IMR-90 (cell line): ENCODE data around the gene CABP4. TPM values are rescaled to one million over a fixed set of nuclear protein-coding genes. Genes with fewer than 3 reads are reported as not detected.

Experiments used
- ATAC-seq: fragments of 200-7000 bp; cut with Tn5 transposase; 2 replicates; pipeline ENCODE4 v1.9.1; 2020; ENCODE audit warnings: low read depth, mild to moderate bottlenecking, moderate library complexity
- BruUV-seq: library from RNA; stranded (reverse); fragments of 400-500 nt; replicated peaks from 2 replicates; lab custom pipeline; 2021; lab: Mats Ljungman, UMichigan
- CTCF ChIA-PET: fragments of 300-600 bp; formaldehyde crosslinking; extraction: SDS; loops from one replicate; lab custom pipeline; 2021; ENCODE audit warnings: antibody characterized with exemption; lab: Yijun Ruan, JAX
- POLR2A ChIA-PET: fragments of 300-600 bp; sonication (Branson Sonifier 250); formaldehyde crosslinking; loops from one replicate; lab custom pipeline; 2022; ENCODE audit warnings: antibody characterized with exemption; ENCODE audit not compliant: unreplicated experiment; lab: Charles Lee
- DNase-seq: peaks from one replicate; pipeline ENCODE4 v3.0.0; 2013
- H2AFZ ChIP-seq: replicated peaks from 2 replicates; pipeline ENCODE3; 2013; ENCODE audit warnings: low read length, mild to moderate bottlenecking; ENCODE audit not compliant: poor library complexity
- H2AK5ac ChIP-seq: 2 replicates; pipeline ENCODE4 v1.6.1; 2013; ENCODE audit warnings: low read depth, low read length, inconsistent platforms
- H2AK9ac ChIP-seq: replicated peaks from 2 replicates; pipeline ENCODE3; 2013; ENCODE audit warnings: mild to moderate bottlenecking, low read depth, low read length, moderate library complexity; ENCODE audit not compliant: poor library complexity
- H2BK120ac ChIP-seq: 2 replicates; pipeline ENCODE4 v1.6.1; 2013; ENCODE audit warnings: low read depth, low read length, inconsistent platforms
- H2BK15ac ChIP-seq: 3 replicates; pipeline ENCODE4 v1.6.1; 2013; ENCODE audit warnings: low read depth, low read length, inconsistent platforms
- H2BK20ac ChIP-seq: 2 replicates; pipeline ENCODE4 v1.6.1; 2013; ENCODE audit warnings: low read depth, mild to moderate bottlenecking, inconsistent platforms, low read length, moderate library complexity
- H2BK5ac ChIP-seq: 2 replicates; pipeline ENCODE4 v1.6.1; 2013; ENCODE audit warnings: mild to moderate bottlenecking, low read depth, low read length, inconsistent platforms; ENCODE audit not compliant: poor library complexity, severe bottlenecking
- H3K14ac ChIP-seq: replicated peaks from 2 replicates; pipeline ENCODE4 v1.6.1; 2013; ENCODE audit warnings: low read depth, low read length, inconsistent platforms
- H3K18ac ChIP-seq: 2 replicates; pipeline ENCODE4 v1.6.1; 2013; ENCODE audit warnings: low read depth, low read length, control low read depth
- H3K23ac ChIP-seq: 2 replicates; pipeline ENCODE4 v1.6.1; 2013; ENCODE audit warnings: low read depth, low read length, inconsistent platforms
- H3K27ac ChIP-seq: 2 replicates; pipeline ENCODE4 v1.5.1; 2013; ENCODE audit warnings: mild to moderate bottlenecking, control low read depth, low read length; ENCODE audit not compliant: insufficient read depth
- H3K27me3 ChIP-seq: 2 replicates; pipeline ENCODE4 v1.6.1; 2013; ENCODE audit warnings: low read length; ENCODE audit not compliant: control insufficient read depth, insufficient read depth
- H3K36me3 ChIP-seq: 2 replicates; pipeline ENCODE4 v1.6.1; 2013; ENCODE audit warnings: low read length, mixed read lengths; ENCODE audit not compliant: control insufficient read depth, insufficient read depth
- H3K4ac ChIP-seq: 2 replicates; pipeline ENCODE4 v1.6.1; 2013; ENCODE audit warnings: low read depth, low read length, inconsistent platforms
- H3K4me1 ChIP-seq: 2 replicates; pipeline ENCODE4 v1.6.1; 2013; ENCODE audit warnings: low read length, mixed read lengths; ENCODE audit not compliant: control insufficient read depth, insufficient read depth
- H3K4me2 ChIP-seq: 2 replicates; pipeline ENCODE4 v1.6.1; 2013; ENCODE audit warnings: low read depth, mild to moderate bottlenecking, control low read depth, low read length, moderate library complexity
- H3K4me3 ChIP-seq: 2 replicates; pipeline ENCODE4 v1.5.1; 2013; ENCODE audit warnings: low read depth, mild to moderate bottlenecking, control low read depth, low read length, moderate library complexity; ENCODE audit not compliant: insufficient read depth
- H3K56ac ChIP-seq: 2 replicates; pipeline ENCODE4 v1.6.1; 2013; ENCODE audit warnings: low read length, inconsistent platforms; ENCODE audit not compliant: insufficient read depth; ENCODE audit errors: extremely low read depth
- H3K79me1 ChIP-seq, 2 experiments: 2 replicates each; pipeline ENCODE4 v1.6.1; 2013; ENCODE audit warnings: low read length in 2 of 2, inconsistent platforms in 1 of 2, low read depth in 1 of 2
- H3K9ac ChIP-seq: 2 replicates; pipeline ENCODE4 v1.6.1; 2013; ENCODE audit warnings: low read depth, low read length, control low read depth
- H3K9me1 ChIP-seq: 2 replicates; pipeline ENCODE4 v1.6.1; 2013; ENCODE audit warnings: low read length, inconsistent platforms; ENCODE audit not compliant: insufficient read depth
- H3K9me3 ChIP-seq: 2 replicates; pipeline ENCODE4 v1.6.1; 2013; ENCODE audit warnings: low read length; ENCODE audit not compliant: control insufficient read depth, insufficient read depth
- H4K20me1 ChIP-seq: 2 replicates; pipeline ENCODE4 v1.6.1; 2013; ENCODE audit warnings: low read length, inconsistent platforms; ENCODE audit not compliant: insufficient read depth
- H4K5ac ChIP-seq: 2 replicates; pipeline ENCODE4 v1.6.1; 2013; ENCODE audit warnings: mild to moderate bottlenecking, low read depth, low read length, control low read depth
- H4K8ac ChIP-seq, 2 experiments: 2 replicates each; pipeline ENCODE4 v1.6.1; 2013; ENCODE audit warnings: low read depth in 2 of 2, low read length in 2 of 2, control low read depth in 1 of 2, inconsistent platforms in 1 of 2
- H4K91ac ChIP-seq: 2 replicates; pipeline ENCODE4 v1.6.1; 2013; ENCODE audit warnings: low read depth, low read length, inconsistent platforms; ENCODE audit not compliant: insufficient read depth
- WGBS, 2 experiments: methylation state at CpG; one replicate each; pipeline versions ENCODE4 v1.1.5 to v1.1.7; 2013; ENCODE audit warnings: missing lambda C conversion rate in 2 of 2; ENCODE audit not compliant: insufficient read length in 1 of 2; ENCODE audit errors: extremely low coverage in 2 of 2; 5-methylcytosine and 5-hydroxymethylcytosine counted together
- dilution Hi-C: fragments of 300-500 bp; cut with HindIII; formaldehyde crosslinking; loops from one replicate; pipeline ENCODE4 v1.14.3; 2018; ENCODE audit warnings: low sequenced_read_pairs; ENCODE audit not compliant: unreplicated experiment
- in situ Hi-C: fragments of 300-500 bp; cut with MboI; formaldehyde crosslinking; loops from 3 replicates; pipeline ENCODE4 v1.14.3; 2019; ENCODE audit warnings: low sequenced_read_pairs, inconsistent platforms, mixed read lengths
- intact Hi-C: fragments of 100-400 bp; cut with micrococcal nuclease; formaldehyde crosslinking; loops from 2 replicates; pipeline ENCODE4 v1.10.0; 2022
- polyA plus RNA-seq, 3 experiments: library from polyadenylated mRNA; depleted of rRNA; stranded (reverse); fragments of >200 nt; gene quantifications; 2 replicates each; pipeline ENCODE4 v1.2.3, GENCODE V29; 2012; ENCODE audit warnings: low replicate concordance in 1 of 3
- total RNA-seq: library from RNA; depleted of rRNA; stranded (reverse); fragments of >200 nt; gene quantifications from 2 replicates; pipeline ENCODE4 v1.2.3, GENCODE V29; 2012
- TF ChIP-seq, protein P1 (sequence below): fragments of 150-350 bp; IDR thresholded peaks from 2 replicates; pipeline ENCODE4 v1.6.1; 2017; ENCODE audit warnings: mild to moderate bottlenecking, antibody characterized with exemption, low read length, low read depth

Gene CABP4
- total and polyA plus RNA-seq, 2 of the 4 experiments (the other 2 are of a cell fraction), result not detected

DNA sequence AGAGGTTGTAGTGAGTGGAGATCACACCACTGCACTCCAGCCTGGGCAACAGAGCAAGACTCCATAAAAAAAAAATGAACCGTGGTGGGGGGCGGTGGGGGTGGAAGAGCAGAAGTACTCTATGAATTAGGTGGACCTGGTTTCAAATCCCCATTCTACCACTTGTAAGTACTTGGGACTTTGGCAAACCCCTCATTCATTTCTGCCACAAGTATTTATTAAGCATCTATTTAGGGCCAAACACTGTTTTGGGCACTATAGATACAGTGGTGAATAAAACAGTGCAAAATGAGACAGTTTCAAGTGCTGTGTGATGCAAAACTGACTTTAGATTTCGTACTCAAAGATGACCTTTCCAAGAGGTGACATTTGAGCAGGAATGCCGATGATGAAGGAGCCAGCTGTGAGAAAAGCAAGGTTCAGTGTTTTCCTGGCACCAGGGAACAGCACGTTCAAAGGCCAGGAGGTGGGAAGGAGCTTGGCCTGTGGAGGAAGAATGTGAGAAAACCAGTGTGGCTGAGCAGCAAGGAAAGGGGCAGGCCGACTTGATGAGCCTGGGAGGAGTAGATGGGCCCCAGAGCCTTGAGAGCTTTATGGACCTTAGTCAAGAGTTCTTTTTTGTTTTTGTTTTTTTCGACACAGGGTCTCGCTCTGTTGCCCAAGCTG, 15.3 kb downstream of the CABP4 start:
- H4K8ac ChIP-seq, result no peak overlapping the region; a peak in 1 of 4 replicates
- no peak overlapping the region for H3K4me3 ChIP-seq
- DNase-seq (no peak), ATAC-seq (no peak)
- H2BK15ac ChIP-seq, result no peak overlapping the region
- H2AFZ ChIP-seq, result no peak overlapping the region
- H2AK5ac ChIP-seq, result no peak overlapping the region
- no peak overlapping the region for H3K27ac ChIP-seq
- dilution Hi-C loops, result no loop called here
- no peak overlapping the region for H3K4ac ChIP-seq
- peaks cover 4% of the 10 kb centered on the region for H3K4me1 ChIP-seq
- no peak overlapping the region for H3K14ac ChIP-seq
- H3K56ac ChIP-seq, result no peak overlapping the region
- no peak overlapping the region for H3K23ac ChIP-seq
- no peak overlapping the region for H4K91ac ChIP-seq
- H3K36me3 ChIP-seq, result peaks cover 2% of the 10 kb centered on the region; the same call in 1 of the 2 replicates
- H3K4me2 ChIP-seq, result no peak overlapping the region
- no peaks in the 10 kb centered on the region for H4K20me1 ChIP-seq
- H2BK20ac ChIP-seq, result no peak overlapping the region
- CTCF ChIA-PET, result no interaction called here
- in situ Hi-C loops, result no loop called here
- peaks cover 0 to 11% of the 10 kb centered on the region in 2 experiments; a peak in 2 of 4 replicates for H3K79me1 ChIP-seq
- no peaks in the 10 kb centered on the region for H3K9me3 ChIP-seq
- H4K5ac ChIP-seq, result no peak overlapping the region
- intact Hi-C loops, result no loop called here
- H2AK9ac ChIP-seq, result no peak overlapping the region
- no peak overlapping the region for H3K18ac ChIP-seq
- H3K9me1 ChIP-seq, result peaks cover 3% of the 10 kb centered on the region; the same call in 1 of the 2 replicates
- H3K27me3 ChIP-seq, result peaks cover 3% of the 10 kb centered on the region
- POLR2A ChIA-PET, result interaction anchor here (1.3 kb wide), 1 partner anchor 69 kb away, joined by 4 read pairs; the partner anchor contains the start of gene PPP1CA
- WGBS, 2 experiments, result 62% methylated on average over 3 of the region's 8 CpGs; no CpG with 5 or more reads in 1 of the 2 experiments
- no peak overlapping the region for H2BK5ac ChIP-seq
- TF ChIP-seq, protein P1, sequence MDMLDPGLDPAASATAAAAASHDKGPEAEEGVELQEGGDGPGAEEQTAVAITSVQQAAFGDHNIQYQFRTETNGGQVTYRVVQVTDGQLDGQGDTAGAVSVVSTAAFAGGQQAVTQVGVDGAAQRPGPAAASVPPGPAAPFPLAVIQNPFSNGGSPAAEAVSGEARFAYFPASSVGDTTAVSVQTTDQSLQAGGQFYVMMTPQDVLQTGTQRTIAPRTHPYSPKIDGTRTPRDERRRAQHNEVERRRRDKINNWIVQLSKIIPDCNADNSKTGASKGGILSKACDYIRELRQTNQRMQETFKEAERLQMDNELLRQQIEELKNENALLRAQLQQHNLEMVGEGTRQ, result no peak
- BruUV-seq, result no TSS peak
- H2BK120ac ChIP-seq, result no peak overlapping the region
- H3K9ac ChIP-seq, result no peak overlapping the region
